Calu3 (cell line): Measurements from ENCODE around the gene LAMA5. TPM values are rescaled to one million over a fixed set of nuclear protein-coding genes. Genes with fewer than 3 reads are reported as not detected.

Experiments
- BruUV-seq: library from RNA; stranded (reverse); fragments of 400-500 nt; replicated peaks from 2 replicates; lab custom pipeline; 2021; lab: Mats Ljungman, UMichigan
- CTCF ChIA-PET: fragments of 300-600 bp; sonication (Branson Sonifier 250); formaldehyde crosslinking; loops from one replicate; lab custom pipeline; 2022; ENCODE audit warnings: antibody characterized with exemption; lab: Charles Lee
- DNase-seq: peaks from one replicate; pipeline ENCODE4 v3.0.0; 2022
- H3K27ac Mint-ChIP-seq: one replicate; pipeline ENCODE4 v1.8.0; 2022; ENCODE audit warnings: mixed read lengths; ENCODE audit not compliant: unreplicated experiment
- H3K27me3 Mint-ChIP-seq: one replicate; pipeline ENCODE4 v1.8.0; 2022; ENCODE audit warnings: mixed read lengths; ENCODE audit not compliant: unreplicated experiment
- H3K36me3 Mint-ChIP-seq: one replicate; pipeline ENCODE4 v1.8.0; 2022; ENCODE audit warnings: mild to moderate bottlenecking, moderate library complexity, mixed read lengths; ENCODE audit not compliant: insufficient read depth, unreplicated experiment
- H3K4me1 Mint-ChIP-seq: one replicate; pipeline ENCODE4 v1.8.0; 2022; ENCODE audit warnings: mild to moderate bottlenecking, low read depth, mixed read lengths; ENCODE audit not compliant: unreplicated experiment
- H3K4me3 Mint-ChIP-seq: one replicate; pipeline ENCODE4 v1.8.0; 2022; ENCODE audit warnings: mild to moderate bottlenecking, low read depth, moderate library complexity, mixed read lengths; ENCODE audit not compliant: unreplicated experiment
- H3K9me3 Mint-ChIP-seq: one replicate; pipeline ENCODE4 v1.8.0; 2022; ENCODE audit warnings: low read depth, mixed read lengths; ENCODE audit not compliant: unreplicated experiment
- intact Hi-C: fragments of 100-400 bp; cut with micrococcal nuclease; formaldehyde crosslinking; loops from one replicate; pipeline ENCODE4 v1.10.0; 2022; ENCODE audit not compliant: unreplicated experiment
- total RNA-seq: library from RNA; stranded (reverse); gene quantifications from 2 replicates; pipeline ENCODE4 v1.2.3, GENCODE V29; 2022
- TF ChIP-seq, protein P1 (sequence below): fragments of 200-600 bp; IDR thresholded peaks from one replicate; pipeline ENCODE4 v1.8.0; 2022; ENCODE audit warnings: antibody characterized with exemption; ENCODE audit not compliant: unreplicated experiment

The LAMA5 gene
- total RNA-seq, 1 experiment from 2014 or later = 763 TPM

DNA sequence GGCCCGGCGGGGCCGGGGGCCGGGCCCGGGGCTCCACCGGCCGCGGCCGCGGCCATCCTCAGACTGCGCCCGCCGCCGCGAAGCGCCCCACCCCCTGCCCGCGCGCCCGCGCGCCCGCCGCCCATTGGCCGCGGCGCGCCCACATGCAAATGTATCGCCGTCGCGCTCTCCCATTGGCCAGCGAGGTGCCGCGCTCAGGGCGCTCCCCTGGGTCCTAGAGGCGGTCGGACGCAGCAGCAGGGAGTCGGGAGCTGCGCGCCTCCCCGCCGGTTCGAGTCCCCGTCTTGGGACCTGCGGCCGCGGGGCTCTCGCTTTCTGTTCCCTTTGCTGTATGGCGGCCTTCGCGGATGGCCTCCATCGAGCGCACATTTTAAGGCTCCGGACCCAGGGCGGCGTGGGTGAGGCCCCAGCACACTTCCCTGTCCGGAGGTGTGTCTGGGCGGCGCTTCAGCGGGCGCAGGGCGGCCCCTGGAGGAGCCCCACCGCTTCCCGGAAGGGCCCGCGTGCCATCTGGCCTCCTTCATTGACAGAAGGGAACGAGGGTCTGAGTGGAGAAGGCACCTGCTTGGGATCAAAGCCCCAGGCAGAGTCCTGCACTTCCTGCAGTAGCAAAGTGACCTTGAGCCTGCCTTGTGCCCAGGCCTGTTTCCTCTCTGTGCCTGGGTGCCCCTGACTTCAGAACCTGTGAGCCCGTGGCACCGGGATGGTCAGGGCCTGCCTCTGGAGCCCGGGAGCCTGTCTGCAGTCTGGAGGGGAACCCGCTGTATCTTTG lies 40.3 kb upstream of the LAMA5 start, which contains the start of gene CABLES2:
CABLES2 (minus strand) TSS at position 65 of the 772 bp plus-strand sequence; CDS start at position 56, 9 bp downstream.
- intact Hi-C loops = no loop called here
- Mint-ChIP-seq H3K4me3 (peak within 1 kb of the TSS; percentile 66), H3K4me1 (peaks cover 27% of the 10 kb centered on the region), H3K27ac (peak within 1 kb of the TSS; percentile 36), H3K9me3 (no peaks in the 10 kb centered on the region), H3K27me3 (no peaks in the 10 kb centered on the region), H3K36me3 (peaks cover 31% of the 10 kb centered on the region)
- DNase-seq = peak; percentile 99
- TF ChIP-seq, protein P1, sequence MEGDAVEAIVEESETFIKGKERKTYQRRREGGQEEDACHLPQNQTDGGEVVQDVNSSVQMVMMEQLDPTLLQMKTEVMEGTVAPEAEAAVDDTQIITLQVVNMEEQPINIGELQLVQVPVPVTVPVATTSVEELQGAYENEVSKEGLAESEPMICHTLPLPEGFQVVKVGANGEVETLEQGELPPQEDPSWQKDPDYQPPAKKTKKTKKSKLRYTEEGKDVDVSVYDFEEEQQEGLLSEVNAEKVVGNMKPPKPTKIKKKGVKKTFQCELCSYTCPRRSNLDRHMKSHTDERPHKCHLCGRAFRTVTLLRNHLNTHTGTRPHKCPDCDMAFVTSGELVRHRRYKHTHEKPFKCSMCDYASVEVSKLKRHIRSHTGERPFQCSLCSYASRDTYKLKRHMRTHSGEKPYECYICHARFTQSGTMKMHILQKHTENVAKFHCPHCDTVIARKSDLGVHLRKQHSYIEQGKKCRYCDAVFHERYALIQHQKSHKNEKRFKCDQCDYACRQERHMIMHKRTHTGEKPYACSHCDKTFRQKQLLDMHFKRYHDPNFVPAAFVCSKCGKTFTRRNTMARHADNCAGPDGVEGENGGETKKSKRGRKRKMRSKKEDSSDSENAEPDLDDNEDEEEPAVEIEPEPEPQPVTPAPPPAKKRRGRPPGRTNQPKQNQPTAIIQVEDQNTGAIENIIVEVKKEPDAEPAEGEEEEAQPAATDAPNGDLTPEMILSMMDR = peak; percentile 49
- BruUV-seq = no TSS peak
- CTCF ChIA-PET = interaction anchor here (0.6 kb wide), 1 partner anchor 415 kb away, joined by 3 read pairs; no protein-coding TSS in a partner anchor

DNA sequence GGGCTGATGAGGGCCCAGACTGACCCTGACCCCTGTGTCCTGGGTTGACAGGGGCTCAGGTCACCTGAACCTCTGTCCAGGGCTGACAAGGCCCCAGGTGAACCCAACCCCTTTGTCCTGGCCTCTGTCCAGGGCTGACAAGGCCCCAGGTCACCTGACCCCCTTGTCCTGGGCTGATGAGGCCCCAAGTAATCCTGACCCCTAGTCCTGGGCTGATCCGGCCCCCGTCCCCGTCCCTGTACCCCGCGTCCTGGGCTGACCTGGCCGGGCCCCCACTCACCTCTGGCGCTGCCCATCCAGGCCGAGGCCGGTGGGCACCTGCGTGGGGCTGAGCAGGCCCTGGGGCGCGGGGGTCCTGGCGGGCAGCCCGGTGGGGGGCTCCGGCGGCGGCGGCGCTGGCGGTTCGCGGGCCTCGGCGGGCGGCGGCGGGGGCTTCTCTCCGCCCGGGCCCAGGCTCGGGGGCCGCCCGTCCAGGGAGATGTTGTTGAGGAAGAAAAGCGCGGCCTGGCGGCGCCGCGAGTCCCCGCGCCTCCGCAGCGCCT lies 39.6 kb upstream of the LAMA5 start:
- H3K27me3 Mint-ChIP-seq = no peaks in the 10 kb centered on the region
- no TSS peak for BruUV-seq
- peaks cover 35% of the 10 kb centered on the region for H3K36me3 Mint-ChIP-seq
- TF ChIP-seq, protein P1 = no peak
- H3K9me3 Mint-ChIP-seq = no peaks in the 10 kb centered on the region
- intact Hi-C loops = no loop called here
- H3K27ac Mint-ChIP-seq = no peak overlapping the region
- H3K4me1 Mint-ChIP-seq = peaks cover 27% of the 10 kb centered on the region
- peak overlapping the region; percentile 66 for H3K4me3 Mint-ChIP-seq
- CTCF ChIA-PET = no interaction called here
- DNase-seq = no peak

DNA sequence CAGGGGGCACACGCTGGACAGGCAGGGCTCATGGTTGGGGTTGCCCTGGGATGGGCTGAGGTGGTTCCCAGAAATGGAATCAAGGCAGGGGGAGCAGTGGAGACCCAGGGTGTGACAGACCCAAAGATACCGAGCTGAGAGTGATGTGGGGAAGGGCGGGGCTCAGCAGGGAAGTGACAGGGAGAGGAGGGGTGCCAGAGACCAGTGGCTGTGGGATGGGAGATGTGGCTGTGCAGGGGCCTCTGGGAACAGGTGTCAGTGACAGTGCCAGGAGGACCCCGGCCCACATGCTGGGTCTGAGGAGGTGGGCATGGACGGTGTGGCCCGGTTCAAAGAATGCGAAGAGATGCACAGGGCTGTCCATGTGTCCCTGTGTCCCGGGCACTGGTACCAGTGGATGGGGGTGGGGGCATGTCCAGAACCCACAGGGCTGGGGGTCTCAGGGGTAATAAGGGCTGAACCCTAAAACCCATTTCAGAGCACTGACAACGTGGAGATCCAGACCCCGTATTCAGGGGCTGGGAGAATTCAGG lies 38.9 kb upstream of the LAMA5 start:
- peak overlapping the region; percentile 15 for H3K27ac Mint-ChIP-seq
- intact Hi-C loops = no loop called here

More for the DNA sequence above, 38.9 kb upstream of the LAMA5 start:
- BruUV-seq = TSS peak; percentile 18
- peaks cover 35% of the 10 kb centered on the region for H3K36me3 Mint-ChIP-seq
- no peaks in the 10 kb centered on the region for H3K9me3 Mint-ChIP-seq
- CTCF ChIA-PET = no interaction called here
- peaks cover 27% of the 10 kb centered on the region for H3K4me1 Mint-ChIP-seq
- TF ChIP-seq, protein P1 = no peak
- no peak for DNase-seq
- no peaks in the 10 kb centered on the region for H3K27me3 Mint-ChIP-seq
- H3K4me3 Mint-ChIP-seq = peak overlapping the region; percentile 66
